Activated CD4-positive, alpha-beta T cell treated with anti-CD3 and anti-CD28 coated beads, Interleukin-2, Interleukin-6, amounts not matched to agents 100 ng/mL and 50 ng/mL, durations not matched to agents 16 hours and 8 hours (primary cell): ENCODE results near the gene BEST3.
"Not testable (repeated sequence)": the region's sequence is repeated elsewhere in the genome, so short reads cannot be mapped to it uniquely, and the experiment has no call there.

Experiments used
- DNase-seq: peaks from one replicate; pipeline ENCODE4 v3.0.0-alpha.2; 2020

Gene BEST3

DNA sequence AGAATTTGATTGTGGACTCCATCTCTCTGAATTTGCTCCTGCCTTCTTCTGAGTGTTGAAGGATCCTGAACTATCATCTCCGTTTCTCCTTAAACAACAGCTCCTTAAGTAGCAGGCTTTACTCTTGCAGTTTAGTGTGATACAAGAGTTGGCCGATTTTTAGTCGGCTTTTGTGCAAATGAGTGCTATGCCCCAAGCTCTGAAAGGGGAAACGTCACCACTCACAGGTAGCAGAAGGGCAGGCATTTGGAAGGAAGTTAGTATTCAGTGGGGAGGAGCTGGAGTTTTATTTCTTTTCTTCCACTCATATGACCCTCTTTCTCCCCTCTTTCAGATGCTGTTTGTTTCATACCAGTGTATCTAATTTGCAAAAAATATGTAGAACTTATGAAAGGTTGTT is 51.9 kb downstream of the BEST3 start:
- DNase-seq: no peak

GRCh38 chr12:69645031-69645430 is 54.1 kb downstream of the BEST3 start:
- no peak for DNase-seq

DNA sequence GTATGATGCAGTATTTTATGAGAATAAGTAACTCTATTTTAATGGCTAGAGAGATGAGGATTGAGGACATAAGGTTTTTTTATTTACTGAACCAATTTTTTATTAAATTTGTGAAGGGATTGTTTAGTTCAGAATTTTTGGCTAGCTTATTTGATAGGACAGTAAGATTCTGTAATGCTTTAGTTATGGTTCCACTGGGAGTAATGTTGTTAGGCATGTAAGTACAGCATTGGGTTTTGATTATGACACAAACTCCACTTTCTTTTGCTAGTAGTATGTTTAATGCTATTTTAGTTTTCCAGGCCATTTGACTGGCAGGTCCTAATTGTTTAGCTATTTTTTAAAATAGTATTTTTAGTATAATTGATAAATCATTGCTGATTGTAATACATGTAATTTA is 54.6 kb downstream of the BEST3 start:
- DNase-seq: no peak

GRCh38 chr12:69642531-69642930 is 56.6 kb downstream of the BEST3 start:
- DNase-seq: no peak

DNA sequence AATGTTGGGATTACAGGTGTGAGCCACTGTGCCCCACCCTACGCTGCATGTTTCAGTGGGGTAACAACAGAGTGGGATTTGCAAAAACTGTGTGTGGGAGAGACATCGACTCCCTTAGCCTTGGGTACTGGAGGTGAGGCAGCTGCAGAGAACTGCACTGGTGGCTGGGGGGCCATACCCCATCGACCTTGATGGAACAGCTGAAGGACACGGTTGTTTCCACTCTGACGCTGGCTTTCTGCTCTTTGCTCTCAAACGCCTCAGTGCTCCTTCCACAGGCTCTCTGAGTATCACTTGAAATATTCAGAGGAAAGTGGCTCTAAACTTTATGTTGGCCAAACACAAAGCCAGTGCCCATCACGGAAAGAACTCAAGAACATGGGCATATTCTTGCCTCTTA is 57.6 kb downstream of the BEST3 start:
- DNase-seq: no peak

- peak; percentile 76 for DNase-seq
Measured at GRCh38 chr12:69639400-69640016, 59.6 kb downstream of the BEST3 start.

DNA sequence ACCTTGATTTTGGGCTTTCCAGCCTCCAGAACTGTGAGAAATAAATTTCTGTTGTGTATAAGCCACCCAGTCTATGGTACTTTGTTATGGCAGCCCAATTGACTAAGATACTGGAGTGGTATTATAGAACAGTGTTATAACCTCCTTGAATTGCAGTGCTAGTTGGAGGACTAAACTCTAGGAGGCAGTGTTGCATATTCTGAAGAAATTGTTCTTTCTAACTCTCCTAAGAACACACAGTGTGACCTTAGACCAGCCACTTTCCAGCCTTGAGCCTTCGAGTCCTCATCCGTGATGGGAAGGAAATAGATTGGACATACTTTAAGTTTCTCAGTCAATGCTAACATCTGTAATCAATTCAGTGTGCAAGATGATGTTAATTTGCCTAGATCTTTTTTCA is 66.0 kb downstream of the BEST3 start:
- DNase-seq: peak; percentile 4

DNA sequence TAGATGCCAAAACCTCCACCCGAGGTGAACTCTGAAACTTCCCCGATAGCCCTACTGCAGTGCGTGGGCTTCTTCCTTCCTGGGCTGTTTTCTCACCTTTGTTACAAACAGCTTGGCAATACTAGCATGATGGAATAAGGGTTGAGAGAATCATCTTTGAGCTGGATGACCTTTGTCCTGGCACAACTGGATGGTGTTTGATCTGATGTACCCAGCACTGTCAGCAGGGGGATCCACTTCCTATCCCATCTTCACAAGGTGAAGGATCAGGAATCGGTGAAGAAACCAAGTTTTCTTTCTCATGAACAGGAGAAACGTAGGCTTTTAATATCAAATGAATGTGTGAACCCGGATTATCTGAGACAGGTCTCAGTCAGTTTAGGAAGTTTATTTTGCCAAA is 68.9 kb downstream of the BEST3 start:
- no peak for DNase-seq

- no peak for DNase-seq
Measured at GRCh38 chr12:69627501-69627900, 71.6 kb downstream of the BEST3 start.

DNA sequence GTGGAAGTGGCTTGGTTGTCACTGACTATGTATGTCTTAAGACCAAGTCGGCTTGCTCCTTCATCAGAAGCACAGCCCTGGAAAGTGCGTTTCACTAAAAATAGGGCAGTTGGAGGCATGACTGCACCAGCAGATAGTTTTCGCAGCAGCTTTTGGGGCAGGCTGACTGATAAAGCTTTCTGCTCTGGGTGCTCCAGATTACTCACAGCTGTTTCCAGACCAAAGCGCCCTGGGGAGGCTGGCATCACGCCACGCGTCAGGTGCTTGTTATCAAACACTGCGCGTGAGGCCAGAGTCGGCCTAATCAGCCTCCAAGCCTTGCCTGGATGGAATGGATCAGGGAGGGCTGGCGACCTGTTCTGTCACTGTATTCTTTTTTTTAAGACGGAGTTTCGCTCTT is 75.1 kb downstream of the BEST3 start:
- DNase-seq: no peak

GRCh38 chr12:69621551-69621950 is 77.6 kb downstream of the BEST3 start:
- no peak for DNase-seq

DNA sequence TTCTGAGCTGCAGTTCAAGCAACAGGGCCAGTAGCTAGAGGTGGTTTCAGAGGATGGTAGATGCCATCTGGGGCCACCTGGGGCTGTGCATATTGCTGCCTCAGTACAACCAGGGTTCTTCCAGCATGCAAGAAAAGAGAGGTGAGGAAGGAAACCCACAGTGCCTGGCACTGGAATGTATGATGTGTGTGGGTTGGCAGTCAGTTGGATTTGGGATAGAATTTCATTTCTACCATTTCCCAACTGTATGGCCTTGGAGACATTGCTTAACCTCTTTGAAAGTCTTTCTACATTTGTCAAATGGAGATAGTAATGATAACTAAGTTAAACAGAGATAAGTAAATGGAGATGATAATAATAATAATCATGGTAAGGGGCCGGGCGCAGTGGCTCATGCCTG is 78.2 kb downstream of the BEST3 start:
- no peak for DNase-seq

DNA sequence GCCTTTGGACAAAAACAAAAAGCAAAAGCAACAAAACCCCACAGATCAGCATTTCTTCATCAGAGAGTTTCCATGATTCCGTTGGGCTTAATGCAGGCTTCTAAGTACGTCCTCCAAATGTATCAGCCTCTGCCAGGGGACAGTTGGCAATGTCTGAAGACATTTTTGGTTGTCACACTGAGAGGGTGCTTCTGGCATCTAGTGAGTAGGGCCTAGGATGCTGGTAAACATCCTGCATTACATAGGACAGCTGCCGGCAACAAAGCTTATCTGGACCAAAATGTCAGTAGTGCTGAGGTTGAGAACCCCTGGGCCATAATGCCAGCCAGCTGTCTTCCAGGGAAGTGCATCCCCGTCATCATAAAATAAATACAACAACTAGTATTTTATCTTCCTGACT is 79.0 kb downstream of the BEST3 start:
- DNase-seq: no peak

- DNase-seq: no peak
Measured at GRCh38 chr12:69619050-69619449, 80.1 kb downstream of the BEST3 start.

DNA sequence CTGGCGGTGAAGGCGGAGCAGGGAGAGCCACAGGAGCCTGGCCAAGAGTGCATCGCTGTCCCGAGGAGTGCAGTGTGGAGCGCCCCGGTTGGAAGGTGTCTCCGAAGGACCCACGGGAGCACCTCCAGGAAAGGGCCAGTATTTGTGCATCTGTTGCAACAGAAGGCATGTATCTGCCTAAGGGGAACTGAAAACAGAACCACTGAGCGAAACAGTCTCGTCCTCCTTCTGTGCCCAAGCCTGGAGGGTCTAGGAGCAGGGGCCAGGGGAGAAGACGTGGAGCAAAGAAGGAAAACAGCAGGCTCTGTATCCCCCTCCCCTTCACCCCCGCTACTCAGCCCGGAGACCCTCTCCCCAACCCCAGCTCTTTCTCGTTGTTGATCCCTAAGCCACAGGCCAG is 83.1 kb downstream of the BEST3 start:
- DNase-seq: no peak

GRCh38 chr12:69613351-69613750 is 85.8 kb downstream of the BEST3 start:
- no peak for DNase-seq

DNA sequence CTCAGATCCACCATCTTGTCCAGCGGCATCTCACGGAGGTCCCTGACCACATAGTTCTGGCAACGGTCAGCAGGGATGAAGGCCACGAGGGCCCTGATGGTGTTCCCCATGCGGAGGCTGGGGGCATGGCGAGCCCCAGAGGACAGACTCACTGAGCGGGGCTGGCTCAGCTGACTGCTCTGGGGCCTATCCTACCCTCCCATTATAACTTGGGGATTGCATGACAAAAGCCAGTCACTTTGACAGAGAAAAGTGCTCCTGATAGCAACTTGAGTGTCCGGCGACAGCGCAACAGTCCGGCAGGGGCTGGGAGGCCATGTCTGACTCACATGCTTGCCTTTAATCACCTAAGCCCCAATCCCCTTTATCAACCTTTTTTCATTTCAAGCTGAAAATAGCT is 88.4 kb downstream of the BEST3 start, which contains the start of gene LRRC10:
TSS of gene LRRC10 (minus strand) at position 179 of the 400 bp plus-strand sequence. CDS start at position 110, 69 bp downstream.
- DNase-seq: no peak

GRCh38 chr12:69610126-69610525 is 89.0 kb downstream of the BEST3 start:
- DNase-seq: no peak

GRCh38 chr12:69608114-69608513 is 91.0 kb downstream of the BEST3 start:
- DNase-seq: no peak

DNA sequence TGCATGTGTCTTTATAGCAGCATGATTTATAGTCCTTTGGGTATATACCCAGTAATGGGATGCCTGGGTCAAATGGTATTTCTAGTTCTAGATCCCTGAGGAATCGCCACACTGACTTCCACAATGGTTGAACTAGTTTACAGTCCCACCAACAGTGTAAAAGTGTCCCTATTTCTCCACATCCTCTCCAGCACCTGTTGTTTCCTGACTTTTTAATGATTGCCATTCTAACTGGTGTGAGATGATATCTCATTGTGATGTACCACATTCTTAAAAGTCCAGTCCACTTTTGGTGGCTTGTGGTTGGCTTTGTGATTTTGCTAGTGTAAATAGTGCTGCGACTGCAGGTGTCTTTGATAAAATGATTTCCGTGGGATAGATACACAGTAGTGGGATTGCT is 94.8 kb downstream of the BEST3 start:
- DNase-seq: not testable (repeated sequence)
